PFSK-1 (cell line): ENCODE results near the gene GPR137C.

Source experiments
- FOXP2 ChIP-seq: optimal IDR thresholded peaks from 2 replicates; pipeline ENCODE3; 2011; ENCODE audit warnings: borderline replicate concordance, control low read depth, inconsistent platforms; ENCODE audit not compliant: insufficient read depth; ENCODE audit errors: extremely low read length, extremely low read depth
- POLR2AphosphoS5 ChIP-seq: IDR thresholded peaks from 2 replicates; pipeline ENCODE4 v1.6.1; 2012; ENCODE audit warnings: low read depth, mild to moderate bottlenecking, control low read depth, low read length, moderate library complexity
- REST ChIP-seq, 2 experiments: IDR thresholded peaks; 2 replicates each; pipeline versions ENCODE4 v1.6.1 to v1.8.0; 2011 to 2012; ENCODE audit warnings: low read depth in 2 of 2, low read length in 2 of 2, control low read depth in 1 of 2, inconsistent platforms in 1 of 2, mild to moderate bottlenecking in 1 of 2, moderate library complexity in 1 of 2; ENCODE audit not compliant: insufficient read depth in 1 of 2
- TAF1 ChIP-seq: IDR thresholded peaks from 2 replicates; pipeline ENCODE4 v1.6.1; 2012; ENCODE audit warnings: low read length, control low read depth, borderline replicate concordance; ENCODE audit not compliant: insufficient read depth

- TF ChIP-seq POLR2AphosphoS5: no peak
- TF ChIP-seq REST (IDR thresholded peaks at IDR 0.05; ENCODE audit: insufficient read depth in 1 of 2, low read depth in 2 of 2, low read length in 2 of 2): no peak
- TF ChIP-seq TAF1: no peak
- no peak for TF ChIP-seq FOXP2
Measured at GRCh38 chr14:52678591-52678990, 126.0 kb downstream of the GPR137C start.
